ENCODE results near the gene SSBP4. TPM values are rescaled to one million over a fixed set of nuclear protein-coding genes. Genes with fewer than 3 reads are reported as not detected.
"Not testable (repeated sequence)": the region's sequence is repeated elsewhere in the genome, so short reads cannot be mapped to it uniquely, and the experiment has no call there.

Gene SSBP4
- total RNA-seq, 1 donor from 2014 or later = 28.5 TPM

GRCh38 chr19:18379803-18380747, 39.1 kb upstream of the SSBP4 start:
- H3K36me3 Mint-ChIP-seq (ENCODE audit: low read depth) = no peaks in the 10 kb centered on the region
- H3K27ac Mint-ChIP-seq = no peak overlapping the region
- DNase-seq (no peak), ATAC-seq (ENCODE audit: low read depth) (no peak)
- POLR2A ChIA-PET = interaction anchor here (0.6 to 1.5 kb wide), 3 partner anchors 8 to 192 kb away, joined by 3 to 5 read pairs (median 4); partner anchors contain the start of gene LRRC25
- CTCF ChIA-PET = interaction anchor here (1.0 to 1.6 kb wide), 3 partner anchors 9 to 101 kb away, joined by 3 to 6 read pairs (median 4); no protein-coding TSS in a partner anchor
- no peak for TF ChIP-seq CTCF (IDR thresholded peaks at IDR 0.05)
- peaks cover 21% of the 10 kb centered on the region for H3K27me3 Mint-ChIP-seq
- intact Hi-C loops (cut with micrococcal nuclease) = no loop called here
- H3K4me3 Mint-ChIP-seq = no peak overlapping the region
- no peaks in the 10 kb centered on the region for H3K9me3 Mint-ChIP-seq
- peaks cover 9% of the 10 kb centered on the region for H3K4me1 Mint-ChIP-seq

GRCh38 chr19:18380843-18381242, 38.4 kb upstream of the SSBP4 start:
- Mint-ChIP-seq H3K4me1 (peaks cover 12% of the 10 kb centered on the region), H3K4me3 (no peak overlapping the region), H3K36me3 (ENCODE audit: low read depth) (no peaks in the 10 kb centered on the region), H3K27me3 (peaks cover 22% of the 10 kb centered on the region), H3K27ac (no peak overlapping the region), H3K9me3 (no peaks in the 10 kb centered on the region)
- POLR2A ChIA-PET = interaction anchor here (0.6 to 1.5 kb wide), 2 partner anchors 8 to 17 kb away, joined by 3 to 4 read pairs; partner anchors contain the start of gene LRRC25
- no peak for ATAC-seq (ENCODE audit: low read depth)
- CTCF ChIA-PET = interaction anchor here (1.6 kb wide), 1 partner anchor 102 kb away, joined by 6 read pairs; no protein-coding TSS in a partner anchor
- intact Hi-C loops (cut with micrococcal nuclease) = no loop called here
- no peak for TF ChIP-seq CTCF (IDR thresholded peaks at IDR 0.05)
- no peak for DNase-seq

- POLR2A ChIA-PET = interaction anchor here (0.7 kb wide), 1 partner anchor 102 kb away, joined by 3 read pairs; no protein-coding TSS in a partner anchor
- Mint-ChIP-seq H3K4me1 (peaks cover 24% of the 10 kb centered on the region), H3K27me3 (peaks cover 22% of the 10 kb centered on the region)
- CTCF ChIA-PET = interaction anchor here (1.1 kb wide), 1 partner anchor 104 kb away, joined by 3 read pairs; no protein-coding TSS in a partner anchor
- H3K36me3 Mint-ChIP-seq (ENCODE audit: low read depth); H3K27ac Mint-ChIP-seq; intact Hi-C loops (cut with micrococcal nuclease); ATAC-seq (ENCODE audit: low read depth); DNase-seq; H3K4me3 Mint-ChIP-seq; H3K9me3 Mint-ChIP-seq: not testable (repeated sequence)
Observed at GRCh38 chr19:18383622-18384021, 35.6 kb upstream of the SSBP4 start.

GRCh38 chr19:18384775-18385174, 34.4 kb upstream of the SSBP4 start:
- Mint-ChIP-seq H3K4me3 (no peak overlapping the region), H3K27me3 (peaks cover 22% of the 10 kb centered on the region), H3K4me1 (peaks cover 27% of the 10 kb centered on the region), H3K9me3 (no peaks in the 10 kb centered on the region), H3K27ac (no peak overlapping the region), H3K36me3 (ENCODE audit: low read depth) (no peaks in the 10 kb centered on the region)
- no peak for DNase-seq
- ATAC-seq (ENCODE audit: low read depth) = no peak
- POLR2A ChIA-PET = no interaction called here
- CTCF ChIA-PET = no interaction called here
- intact Hi-C loops (cut with micrococcal nuclease) = loop anchor here (5.0 kb wide), 1 partner anchor 32 kb away; no protein-coding TSS in a partner anchor
- no peak for TF ChIP-seq CTCF (IDR thresholded peaks at IDR 0.05)

GRCh38 chr19:18385359-18385674, 33.9 kb upstream of the SSBP4 start:
- no peak overlapping the region for H3K4me3 Mint-ChIP-seq
- H3K36me3 Mint-ChIP-seq (ENCODE audit: low read depth) = peaks cover 3% of the 10 kb centered on the region
- POLR2A ChIA-PET = no interaction called here
- peaks cover 16% of the 10 kb centered on the region for H3K27me3 Mint-ChIP-seq
- CTCF ChIA-PET = no interaction called here
- peaks cover 27% of the 10 kb centered on the region for H3K4me1 Mint-ChIP-seq
- intact Hi-C loops (cut with micrococcal nuclease) = loop anchor here (5.0 kb wide), 1 partner anchor 33 kb away; no protein-coding TSS in a partner anchor
- no peak for TF ChIP-seq CTCF (IDR thresholded peaks at IDR 0.05)
- no peak for DNase-seq
- H3K9me3 Mint-ChIP-seq = no peaks in the 10 kb centered on the region
- ATAC-seq (ENCODE audit: low read depth) = no peak
- H3K27ac Mint-ChIP-seq = no peak overlapping the region

Data from activated B cell treated with CpG ODN at 0.5 μM for 24 hours (primary cell).